GM18517 (cell line): ENCODE data around the gene SLC45A3.

Experiments used
- ATAC-seq: cut with Tn5 transposase; IDR thresholded peaks from one replicate; pipeline ENCODE4 v1.9.1; 2021; ENCODE audit warnings: mild to moderate bottlenecking, moderate library complexity; ENCODE audit not compliant: unreplicated experiment

The SLC45A3 gene

DNA sequence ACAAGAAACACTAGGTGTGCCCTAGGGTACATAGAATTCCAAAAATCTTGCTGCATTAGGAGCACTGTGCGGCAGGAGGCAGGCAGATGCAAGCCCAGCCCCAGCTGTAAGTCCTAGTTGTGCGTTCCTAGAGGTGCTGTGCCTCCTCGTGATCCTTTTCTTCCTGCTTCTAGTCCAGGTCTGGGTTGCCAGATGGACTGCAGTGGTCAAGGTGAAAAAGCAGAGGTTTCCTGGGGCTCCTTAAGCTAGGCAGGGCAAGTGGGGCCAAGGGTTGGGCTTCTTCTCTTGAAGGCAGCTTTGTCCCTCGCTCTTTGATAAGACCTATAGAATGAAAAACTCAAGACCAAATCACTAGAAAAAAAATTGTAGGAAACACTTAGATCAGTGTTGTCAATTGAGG is 21.6 kb upstream of the SLC45A3 start:
- ATAC-seq: no peak

- ATAC-seq: no peak
These were observed 21.1 kb upstream of the SLC45A3 start for GRCh38 chr1:205701420-205701819.

- no peak for ATAC-seq
These were observed 20.6 kb upstream of the SLC45A3 start for GRCh38 chr1:205700865-205701401.

GRCh38 chr1:205699416-205699815 is 19.1 kb upstream of the SLC45A3 start:
- no peak for ATAC-seq

DNA sequence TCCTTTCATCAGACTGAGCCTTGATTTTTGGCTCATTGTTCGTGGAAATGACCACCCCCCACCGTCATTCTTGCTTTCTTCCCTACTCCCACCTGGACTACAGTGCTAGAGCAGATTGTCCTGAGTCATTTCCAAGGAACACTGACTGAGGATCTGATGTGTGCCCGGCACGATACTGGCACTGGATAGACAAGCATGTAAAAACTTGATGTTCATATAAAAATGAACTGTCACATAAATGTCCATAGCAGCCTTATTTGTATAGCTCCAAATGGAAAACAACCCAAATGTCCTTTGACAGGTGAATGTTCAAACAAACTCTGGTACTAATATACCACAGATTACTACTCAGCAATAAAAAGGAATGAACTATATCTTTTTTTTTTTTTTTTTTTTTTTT is 18.6 kb upstream of the SLC45A3 start:
- ATAC-seq: no peak

DNA sequence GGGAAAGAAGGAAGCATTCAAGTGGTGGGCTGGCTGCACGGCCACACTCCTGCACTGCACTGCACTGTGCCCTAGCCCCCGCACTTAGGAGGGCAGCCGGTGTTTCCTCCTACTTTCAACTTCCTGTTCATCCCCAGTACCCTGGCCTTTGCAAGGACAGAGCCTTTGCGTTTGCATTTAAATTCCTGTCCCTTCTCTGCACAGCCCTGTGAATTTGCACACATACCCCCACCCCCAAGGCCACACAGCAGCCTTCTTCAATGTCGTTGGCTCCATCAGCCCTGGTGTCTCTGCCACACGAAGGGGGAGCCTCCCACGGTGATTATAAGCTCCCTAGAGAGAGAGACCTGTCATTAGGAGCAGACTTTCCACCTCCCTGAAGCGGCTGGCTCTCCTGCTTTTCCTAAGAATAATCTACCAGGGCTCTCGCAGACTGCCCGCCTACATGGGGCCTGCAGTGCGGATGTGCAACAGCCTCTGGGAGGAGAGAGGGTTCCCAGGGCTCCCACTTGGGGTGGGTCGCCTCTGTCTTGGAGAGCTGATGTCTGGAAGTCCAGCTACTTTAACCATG is 13.2 kb upstream of the SLC45A3 start:
- no peak for ATAC-seq

DNA sequence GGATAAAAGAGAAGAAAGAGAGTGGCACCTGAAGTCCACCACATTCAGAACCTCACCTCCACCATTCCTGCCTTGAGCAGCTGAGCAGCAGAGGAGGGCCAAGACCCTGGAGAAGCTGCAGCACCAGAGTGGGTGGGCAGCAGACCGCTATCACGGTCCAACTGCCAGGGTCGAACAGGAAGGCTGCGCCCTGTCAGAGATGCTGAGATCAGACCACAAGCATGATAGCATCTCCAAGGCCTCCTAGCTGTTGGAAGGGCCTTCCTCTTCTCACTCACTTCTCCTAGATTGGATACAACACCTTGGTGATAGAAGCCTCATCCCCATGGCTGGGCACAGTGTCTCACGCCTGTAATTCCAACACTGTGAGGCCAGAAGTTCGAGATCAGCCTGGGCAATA is 12.1 kb upstream of the SLC45A3 start:
- no peak for ATAC-seq

DNA sequence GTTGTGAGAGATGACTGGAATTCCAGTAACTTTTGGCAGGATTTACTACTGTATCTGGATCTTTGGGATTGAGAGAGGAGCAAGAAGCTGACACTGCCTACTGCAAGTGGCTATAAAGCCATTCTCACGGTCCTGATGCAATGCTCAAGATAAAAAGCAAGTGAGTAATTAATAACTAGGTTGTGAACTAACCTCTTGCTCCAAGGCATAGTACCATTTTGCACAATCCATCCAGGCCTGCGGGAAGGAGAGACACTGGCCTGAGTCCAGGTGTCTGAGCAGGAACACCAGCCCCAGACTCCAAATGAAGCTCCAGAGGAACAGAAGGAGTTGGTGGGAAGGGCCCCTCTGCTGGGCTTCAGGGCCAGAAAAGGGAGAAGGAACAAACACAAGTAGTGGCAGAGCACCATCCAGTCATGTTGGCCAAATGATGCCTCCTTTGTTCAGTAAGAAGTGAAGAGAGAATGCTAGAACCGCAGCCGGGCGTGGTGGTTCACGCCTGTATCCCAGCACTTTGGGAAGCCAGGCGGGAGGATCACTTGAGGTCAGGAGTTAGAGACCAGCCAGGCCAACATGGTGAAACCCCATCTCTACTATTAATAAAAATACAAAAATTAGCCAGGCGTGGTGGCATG is 9.9 kb upstream of the SLC45A3 start:
- no peak for ATAC-seq

GRCh38 chr1:205689479-205689878 is 9.2 kb upstream of the SLC45A3 start:
- ATAC-seq: no peak

DNA sequence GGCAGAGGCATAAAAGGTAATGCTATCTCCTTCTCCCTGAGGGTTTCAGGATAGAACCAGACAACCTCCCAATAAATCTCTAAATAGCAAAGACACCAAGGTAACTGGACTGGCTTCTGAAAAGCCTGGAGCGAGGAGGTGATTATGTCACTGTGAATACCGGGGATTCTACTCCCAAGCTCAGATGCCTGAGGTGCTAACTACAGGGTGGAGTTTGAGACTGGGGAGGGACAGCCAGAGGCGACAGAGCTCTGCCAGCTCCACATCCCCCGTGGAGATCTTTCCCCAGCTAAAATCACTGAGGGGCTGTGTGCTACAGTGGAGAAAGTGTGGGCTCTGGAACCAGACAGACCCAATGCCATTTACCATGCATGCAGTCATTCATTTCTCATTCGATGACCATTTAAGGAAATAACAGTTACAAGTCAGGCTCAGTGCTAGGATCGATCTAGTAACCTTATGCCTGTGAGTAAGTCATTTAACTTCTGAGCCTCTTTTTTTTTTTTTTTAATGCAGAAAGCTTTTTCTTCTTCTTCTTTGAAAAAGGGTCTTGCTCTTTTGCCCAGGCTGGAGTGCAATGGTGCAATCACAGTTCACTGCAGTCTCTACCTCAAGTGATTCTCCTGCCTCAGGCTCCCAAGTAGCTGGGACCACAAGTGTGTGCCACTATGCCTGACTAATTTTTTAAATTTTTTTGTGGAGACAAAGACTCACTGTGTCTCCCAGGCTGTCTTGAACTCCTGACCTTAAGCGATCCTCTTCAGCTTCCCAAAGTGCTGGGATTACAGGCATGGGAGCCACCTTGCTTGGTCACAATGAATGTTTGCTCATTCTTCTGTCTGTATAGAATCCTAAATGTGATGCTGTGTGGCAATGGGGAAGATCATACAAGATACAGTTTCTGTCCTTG is 8.1 kb upstream of the SLC45A3 start:
- no peak for ATAC-seq

GRCh38 chr1:205687242-205687641 is 6.9 kb upstream of the SLC45A3 start:
- no peak for ATAC-seq

DNA sequence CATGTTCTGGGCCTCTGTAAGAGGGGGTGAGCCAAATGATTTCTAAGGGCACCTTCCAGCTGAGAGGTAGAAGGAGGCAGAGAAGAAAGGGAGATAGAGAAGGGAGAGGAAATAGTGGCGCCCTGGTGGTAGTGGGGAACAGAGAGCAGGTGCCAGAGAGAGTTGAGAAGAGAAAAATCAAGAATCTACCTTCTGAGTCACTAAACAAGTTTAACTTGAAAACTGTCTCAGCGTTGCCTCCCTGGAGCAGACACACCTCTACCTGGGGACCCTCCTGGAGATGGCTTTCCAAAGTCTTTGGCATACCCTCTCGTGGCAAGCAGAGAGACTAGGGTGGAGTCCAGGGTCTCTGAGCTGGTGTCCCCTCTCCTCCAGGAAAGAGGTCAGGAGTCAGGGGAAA is 1.1 kb upstream of the SLC45A3 start:
- ATAC-seq: no peak

DNA sequence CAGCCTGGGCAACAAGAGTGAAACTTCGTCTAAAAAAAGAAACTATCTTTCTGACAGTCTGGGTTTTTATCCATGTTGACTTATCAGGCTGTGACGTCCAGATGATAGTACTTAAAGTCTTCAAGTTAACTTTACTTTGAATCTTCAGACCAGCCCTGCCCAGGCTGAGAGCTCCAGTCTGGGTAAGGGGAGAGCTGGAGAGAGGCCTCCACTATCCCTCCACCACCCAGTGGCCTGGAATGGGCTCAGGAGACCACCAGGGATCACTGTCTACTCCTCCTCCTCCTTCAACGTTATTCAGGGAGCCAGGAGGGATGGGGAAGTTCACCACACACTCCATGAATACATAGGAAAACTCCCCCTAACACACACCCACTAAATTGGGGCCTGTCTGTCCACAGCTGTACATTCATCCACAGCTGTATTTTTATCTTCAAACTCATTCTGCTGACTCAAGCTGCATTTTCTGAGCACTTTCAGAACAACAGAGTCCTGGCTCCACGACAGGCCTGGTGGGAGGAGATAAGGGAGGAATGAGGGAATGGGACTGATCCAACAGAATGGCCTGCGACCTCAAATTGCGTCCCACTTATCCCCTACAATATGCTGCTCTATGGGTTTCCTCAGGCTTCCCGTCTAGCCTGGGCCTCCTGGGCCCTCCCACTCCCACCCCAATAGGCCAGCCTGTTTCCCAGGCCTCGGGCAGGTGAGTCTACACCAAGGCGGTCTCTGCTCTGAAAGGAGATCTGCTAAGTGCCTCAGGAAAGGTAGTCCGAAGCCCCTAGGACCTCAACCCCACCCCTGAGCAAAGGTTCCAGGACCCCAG is 1.8 kb downstream of the SLC45A3 start:
- no peak for ATAC-seq

DNA sequence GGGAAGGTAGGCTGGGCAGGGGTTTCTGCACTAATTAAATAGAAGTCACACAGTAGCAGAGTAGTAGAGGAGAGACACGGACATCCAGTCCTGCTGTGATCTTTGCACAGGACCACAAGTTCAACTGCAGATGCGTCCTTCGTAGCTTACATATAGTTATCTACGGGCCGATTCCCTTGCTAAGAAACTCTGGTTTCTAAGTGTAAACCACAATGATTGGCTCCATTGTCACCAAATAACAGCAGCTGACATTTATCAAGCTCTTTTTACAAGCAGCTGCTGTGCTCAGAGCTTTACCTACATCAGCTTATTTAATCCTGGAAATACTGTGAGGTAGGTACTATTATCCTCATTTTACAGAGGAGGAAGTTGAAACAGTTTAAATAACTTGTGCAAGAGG is 3.1 kb downstream of the SLC45A3 start:
- ATAC-seq: no peak

- no peak for ATAC-seq
These were observed 3.7 kb downstream of the SLC45A3 start for GRCh38 chr1:205676597-205676996.

- no peak for ATAC-seq
These were observed 4.3 kb downstream of the SLC45A3 start for GRCh38 chr1:205676002-205676401.

DNA sequence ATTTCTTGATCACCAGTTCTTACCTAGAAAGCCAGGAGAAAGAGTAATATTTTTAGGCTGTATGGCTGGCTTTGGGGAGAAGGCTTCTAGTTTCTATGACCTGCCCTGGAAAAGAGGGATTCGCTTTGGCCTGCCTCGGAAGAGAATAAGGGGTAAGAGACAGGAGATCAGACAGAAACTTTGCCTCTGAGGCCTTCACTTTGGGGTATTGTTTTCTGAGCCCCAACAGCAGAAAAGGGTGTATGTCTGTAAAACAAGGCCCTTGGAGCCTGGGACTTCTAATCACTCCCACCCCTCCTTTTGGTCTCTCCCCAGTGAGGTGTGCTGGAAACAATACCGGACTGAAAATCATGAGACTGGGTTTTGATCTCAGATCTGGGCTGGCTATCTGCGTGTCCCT is 5.1 kb downstream of the SLC45A3 start:
- ATAC-seq: no peak

GRCh38 chr1:205672970-205673369 is 7.3 kb downstream of the SLC45A3 start:
- no peak for ATAC-seq

DNA sequence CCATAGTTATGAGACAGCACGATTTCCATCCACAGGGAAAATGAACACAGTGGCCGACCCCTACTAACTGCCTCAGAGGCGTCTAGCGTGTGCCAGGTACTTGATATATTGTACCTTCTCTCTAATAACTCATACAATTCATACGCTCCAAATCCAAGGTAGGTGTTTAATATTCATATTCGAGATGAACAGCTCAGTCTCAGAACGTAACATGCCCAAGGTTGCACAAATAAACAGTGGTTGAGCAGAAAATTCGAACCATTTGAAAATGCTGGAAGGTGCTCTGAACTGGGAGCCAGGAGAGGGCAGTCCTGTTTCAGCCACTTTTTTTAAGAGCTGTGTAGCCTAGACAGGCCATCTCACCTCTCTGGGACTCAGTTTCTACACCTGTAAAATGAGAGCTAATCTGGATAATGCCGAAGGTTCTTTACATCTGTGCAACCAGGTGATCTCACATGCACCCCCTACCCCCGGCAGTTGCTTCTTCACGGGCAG is 7.9 kb downstream of the SLC45A3 start:
- no peak for ATAC-seq

- no peak for ATAC-seq
These were observed 9.5 kb downstream of the SLC45A3 start for GRCh38 chr1:205670611-205671430.
